Measurements from ENCODE around the gene MYOCD. TPM values are rescaled to one million over a fixed set of nuclear protein-coding genes. Genes with fewer than 3 reads are reported as not detected.

MYOCD gene
- total RNA-seq, 4 donors from 2014 or later = 0.29 to 1.9 (median 0.98) TPM

GRCh38 chr17:12719948-12720347 is 54.3 kb downstream of the MYOCD start:
- TF ChIP-seq CTCF (IDR thresholded peaks at IDR 0.05) = no peak
- TF ChIP-seq POLR2A (IDR thresholded peaks at IDR 0.05) = no peak
- Histone ChIP-seq H3K27me3 (no peaks in the 10 kb centered on the region), H3K4me3 (replicated peaks in 1 of 3) (no peak overlapping the region), H3K9me3 (no peaks in the 10 kb centered on the region), H3K27ac (no peak overlapping the region), H3K4me1 (no peaks in the 10 kb centered on the region), H3K36me3 (no peaks in the 10 kb centered on the region)
- DNase-seq = no peak
- WGBS, 2 donors = 94 to 96% methylated on average over 11 of the region's 11 CpGs
- intact Hi-C loops (cut with DNase I) = no loop called here

- H3K4me3 ChIP-seq (replicated peaks in 1 of 3) = no peak overlapping the region
- no peak for DNase-seq
- H3K4me1 ChIP-seq = no peaks in the 10 kb centered on the region
- no peak for TF ChIP-seq POLR2A (IDR thresholded peaks at IDR 0.05)
- no peak for TF ChIP-seq CTCF (IDR thresholded peaks at IDR 0.05)
- H3K9me3 ChIP-seq = no peaks in the 10 kb centered on the region
- 88 to 91% methylated on average over 1 of the region's 1 CpG for WGBS, 2 donors
- H3K27me3 ChIP-seq = no peaks in the 10 kb centered on the region
- no peak overlapping the region for H3K27ac ChIP-seq
- no peaks in the 10 kb centered on the region for H3K36me3 ChIP-seq
- intact Hi-C loops (cut with DNase I) = no loop called here
These were observed 55.9 kb downstream of the MYOCD start for GRCh38 chr17:12721581-12721980.

GRCh38 chr17:12722282-12722681 is 56.6 kb downstream of the MYOCD start:
- Histone ChIP-seq H3K27me3 (no peaks in the 10 kb centered on the region), H3K4me1 (no peaks in the 10 kb centered on the region), H3K4me3 (replicated peaks in 1 of 3) (no peak overlapping the region), H3K27ac (no peak overlapping the region), H3K9me3 (no peaks in the 10 kb centered on the region), H3K36me3 (no peaks in the 10 kb centered on the region)
- TF ChIP-seq POLR2A (IDR thresholded peaks at IDR 0.05) (no peak), CTCF (IDR thresholded peaks at IDR 0.05) (no peak)
- DNase-seq = no peak
- 94 to 97% methylated on average over 5 of the region's 5 CpGs for WGBS, 2 donors
- intact Hi-C loops (cut with DNase I) = no loop called here

GRCh38 chr17:12726131-12726530 is 60.4 kb downstream of the MYOCD start:
- Histone ChIP-seq H3K36me3 (no peaks in the 10 kb centered on the region), H3K4me3 (replicated peaks in 1 of 3) (no peak overlapping the region), H3K27ac (no peak overlapping the region), H3K27me3 (no peaks in the 10 kb centered on the region), H3K9me3 (no peaks in the 10 kb centered on the region), H3K4me1 (peaks cover 8 to 9% of the 10 kb centered on the region in 2 donors)
- intact Hi-C loops (cut with DNase I) = no loop called here
- TF ChIP-seq POLR2A (IDR thresholded peaks at IDR 0.05) (no peak), CTCF (IDR thresholded peaks at IDR 0.05) (no peak)
- WGBS, 2 donors = 89 to 91% methylated on average over 2 of the region's 2 CpGs
- no peak for DNase-seq

- no peak for DNase-seq
- H3K36me3 ChIP-seq = no peaks in the 10 kb centered on the region
- H3K4me3 ChIP-seq (replicated peaks in 1 of 3) = no peak overlapping the region
- H3K9me3 ChIP-seq = no peaks in the 10 kb centered on the region
- no peak overlapping the region for H3K27ac ChIP-seq
- H3K4me1 ChIP-seq = peaks cover 13 to 19% of the 10 kb centered on the region in 2 donors
- intact Hi-C loops (cut with DNase I) = no loop called here
- TF ChIP-seq CTCF (IDR thresholded peaks at IDR 0.05) (no peak), POLR2A (IDR thresholded peaks at IDR 0.05) (no peak)
- H3K27me3 ChIP-seq = no peaks in the 10 kb centered on the region
- 75 to 79% methylated on average over 6 of the region's 6 CpGs for WGBS, 2 donors
These were observed 61.5 kb downstream of the MYOCD start for GRCh38 chr17:12727076-12727760.
